ENCODE data around the gene KIF6. TPM values are rescaled to one million over a fixed set of nuclear protein-coding genes. Genes with fewer than 3 reads are reported as not detected.

Gene KIF6
- total RNA-seq, 1 donor from 2014 or later, result 2.9 TPM

DNA sequence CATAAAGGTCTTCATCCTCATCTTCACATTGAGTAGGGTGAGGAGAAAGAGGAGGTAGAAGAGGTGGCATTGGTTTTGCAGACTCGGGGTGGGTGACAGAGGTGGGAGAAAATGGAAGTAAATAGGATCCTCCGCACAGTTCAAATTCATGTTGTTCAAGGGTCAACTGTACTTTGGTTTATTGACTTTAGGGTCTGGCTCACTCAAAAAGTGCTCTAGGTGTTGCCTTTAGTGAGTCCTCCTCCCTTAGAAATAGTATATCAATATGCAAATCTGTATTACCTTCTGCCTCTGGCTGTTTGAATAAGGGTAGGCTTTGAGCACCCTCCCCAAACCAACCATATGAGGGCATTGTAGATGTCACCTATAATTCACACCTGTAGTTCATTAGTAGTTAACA is 54.7 kb downstream of the KIF6 start:
- Mint-ChIP-seq H3K4me3 (ENCODE audit: low read depth) (no peak overlapping the region), H3K27ac (no peak overlapping the region), H3K36me3 (ENCODE audit: insufficient read depth) (peaks cover 8% of the 10 kb centered on the region), H3K27me3 (no peaks in the 10 kb centered on the region), H3K9me3 (ENCODE audit: low read depth) (peaks cover 24% of the 10 kb centered on the region), H3K4me1 (ENCODE audit: low read depth) (peaks cover 24% of the 10 kb centered on the region)
- no peak for DNase-seq (ENCODE audit: low spot score, unreplicated experiment)
- TF ChIP-seq CTCF (IDR thresholded peaks at IDR 0.05; ENCODE audit: unreplicated experiment), result no peak

GRCh38 chr6:39669973-39670342 is 55.2 kb downstream of the KIF6 start:
- DNase-seq (ENCODE audit: low spot score, unreplicated experiment), result no peak
- Mint-ChIP-seq H3K4me1 (ENCODE audit: low read depth) (peaks cover 24% of the 10 kb centered on the region), H3K9me3 (ENCODE audit: low read depth) (peaks cover 18% of the 10 kb centered on the region), H3K27ac (peak overlapping the region; percentile 6), H3K36me3 (ENCODE audit: insufficient read depth) (peaks cover 7% of the 10 kb centered on the region), H3K27me3 (no peaks in the 10 kb centered on the region), H3K4me3 (ENCODE audit: low read depth) (no peak overlapping the region)
- TF ChIP-seq CTCF (IDR thresholded peaks at IDR 0.05; ENCODE audit: unreplicated experiment), result no peak

DNA sequence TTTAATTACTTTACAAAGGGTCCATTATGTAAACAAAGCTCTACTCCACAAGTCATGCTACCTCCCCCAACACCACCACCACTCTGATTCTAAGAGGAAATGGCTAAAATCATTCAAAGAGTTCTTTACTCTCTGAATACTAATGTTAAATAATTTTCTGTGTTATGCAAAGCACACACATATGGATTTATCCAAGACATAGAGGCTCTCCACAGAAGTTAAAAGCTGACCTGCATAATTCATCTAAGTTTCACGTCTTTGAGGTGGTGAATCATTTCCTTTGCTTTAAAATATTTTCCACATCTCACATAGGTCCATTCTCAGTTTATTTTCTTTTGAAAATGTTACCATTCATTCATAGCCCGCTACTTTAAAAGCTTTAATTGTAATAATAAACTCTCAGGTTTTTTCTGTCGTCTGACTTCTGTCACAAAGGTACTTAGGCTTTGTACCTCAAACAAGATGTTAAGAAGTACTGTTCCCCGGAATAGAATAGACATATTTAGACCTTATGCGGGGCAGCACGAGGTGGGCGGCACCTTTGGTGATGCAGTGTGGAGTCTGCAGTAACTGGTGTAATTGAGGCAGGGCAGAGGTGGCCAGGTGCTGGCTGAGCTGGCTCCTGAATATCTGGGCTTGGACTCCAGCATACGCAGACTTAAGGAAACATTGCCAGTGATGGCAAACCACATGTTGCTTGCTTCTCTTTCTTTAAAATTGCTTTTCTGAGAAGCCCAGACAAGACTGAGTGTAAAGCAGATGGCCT is 55.8 kb downstream of the KIF6 start:
- no peaks in the 10 kb centered on the region for H3K27me3 Mint-ChIP-seq
- peaks cover 20% of the 10 kb centered on the region for H3K4me1 Mint-ChIP-seq (ENCODE audit: low read depth)
- DNase-seq (ENCODE audit: low spot score, unreplicated experiment), result no peak
- H3K36me3 Mint-ChIP-seq (ENCODE audit: insufficient read depth), result peaks cover 7% of the 10 kb centered on the region
- TF ChIP-seq CTCF (IDR thresholded peaks at IDR 0.05; ENCODE audit: unreplicated experiment), result no peak
- no peak overlapping the region for H3K4me3 Mint-ChIP-seq (ENCODE audit: low read depth)
- peaks cover 13% of the 10 kb centered on the region for H3K9me3 Mint-ChIP-seq (ENCODE audit: low read depth)
- H3K27ac Mint-ChIP-seq, result peak overlapping the region; percentile 6

DNA sequence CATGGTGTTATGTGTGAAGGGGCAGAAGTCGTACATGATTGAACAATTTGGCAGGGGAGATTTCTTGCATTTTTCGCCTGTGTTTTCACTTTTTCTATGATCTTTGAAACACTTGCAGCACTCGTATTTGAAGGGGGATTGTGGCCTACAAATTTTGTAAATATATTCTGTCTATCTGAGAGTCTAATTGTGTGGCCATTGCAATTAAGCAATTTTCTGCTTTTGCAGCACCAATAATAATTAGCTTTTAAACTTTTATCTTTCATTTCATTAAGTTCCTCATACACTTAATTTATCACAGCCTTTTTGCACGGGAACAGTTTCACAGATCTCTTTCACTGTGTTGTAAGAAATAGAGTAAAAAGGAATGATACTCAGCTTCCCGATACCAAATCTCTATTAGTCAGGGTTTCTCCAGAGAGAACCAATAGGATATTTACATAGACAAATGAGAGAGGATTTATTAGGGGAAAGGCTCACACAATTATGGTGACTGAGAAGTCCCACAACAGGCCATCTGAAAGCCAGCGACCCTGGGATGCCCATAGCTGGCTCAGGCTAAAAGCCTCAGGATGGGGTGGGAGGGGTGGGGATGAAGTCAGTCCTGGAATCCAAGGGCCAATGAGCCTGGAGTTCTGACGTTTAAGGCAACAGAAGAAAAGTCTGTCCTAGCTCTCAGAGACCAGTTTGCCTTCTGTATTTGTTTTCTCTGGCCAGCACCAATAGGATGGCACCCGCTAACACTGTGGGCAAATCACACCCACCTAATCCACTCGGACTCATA is 58.3 kb downstream of the KIF6 start:
- DNase-seq (ENCODE audit: low spot score, unreplicated experiment), result no peak
- Mint-ChIP-seq H3K27me3 (no peaks in the 10 kb centered on the region), H3K36me3 (ENCODE audit: insufficient read depth) (no peaks in the 10 kb centered on the region), H3K9me3 (ENCODE audit: low read depth) (no peaks in the 10 kb centered on the region), H3K4me3 (ENCODE audit: low read depth) (no peak overlapping the region), H3K4me1 (ENCODE audit: low read depth) (peaks cover 17% of the 10 kb centered on the region), H3K27ac (peak overlapping the region; percentile 22)
- no peak for TF ChIP-seq CTCF (IDR thresholded peaks at IDR 0.05; ENCODE audit: unreplicated experiment)

DNA sequence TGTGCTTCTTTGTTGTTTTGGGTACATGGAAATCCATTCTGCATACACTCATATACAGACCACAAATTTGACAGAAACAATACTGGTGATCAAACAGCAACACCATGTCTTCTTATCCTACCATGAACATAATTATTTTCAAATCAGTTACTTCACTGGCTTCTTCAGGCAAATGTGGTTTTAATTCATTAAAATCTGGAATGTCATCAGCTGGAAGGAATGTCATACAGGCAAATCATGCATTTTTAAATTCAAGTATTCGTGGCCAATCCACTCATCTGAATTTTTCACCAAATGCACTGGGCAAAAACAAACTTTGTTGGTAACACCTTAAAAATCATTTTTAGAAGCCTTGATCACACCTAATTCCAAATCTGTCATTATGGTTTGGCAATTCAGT is 59.3 kb downstream of the KIF6 start:
- TF ChIP-seq CTCF (IDR thresholded peaks at IDR 0.05; ENCODE audit: unreplicated experiment), result no peak
- no peak overlapping the region for H3K27ac Mint-ChIP-seq
- no peak for DNase-seq (ENCODE audit: low spot score, unreplicated experiment)
- no peaks in the 10 kb centered on the region for H3K27me3 Mint-ChIP-seq
- H3K4me3 Mint-ChIP-seq (ENCODE audit: low read depth), result no peak overlapping the region
- no peaks in the 10 kb centered on the region for H3K36me3 Mint-ChIP-seq (ENCODE audit: insufficient read depth)
- no peaks in the 10 kb centered on the region for H3K9me3 Mint-ChIP-seq (ENCODE audit: low read depth)
- peaks cover 17% of the 10 kb centered on the region for H3K4me1 Mint-ChIP-seq (ENCODE audit: low read depth)

Data from progenitor cell of endocrine pancreas (in vitro differentiated cells).